HUES48 (cell line): Measurements from ENCODE around the gene BBS9.

Experiments used
- H3K27ac ChIP-seq: one replicate; pipeline ENCODE4 v1.7.0; 2013; ENCODE audit warnings: low read depth, low read length, inconsistent platforms
- H3K27me3 ChIP-seq: 2 replicates; pipeline ENCODE4 v1.6.1; 2013; ENCODE audit warnings: mild to moderate bottlenecking, low read length; ENCODE audit not compliant: control insufficient read depth, insufficient read depth
- H3K36me3 ChIP-seq: 2 replicates; pipeline ENCODE4 v1.6.1; 2013; ENCODE audit warnings: low read length; ENCODE audit not compliant: control insufficient read depth, insufficient read depth
- H3K4me1 ChIP-seq: 2 replicates; pipeline ENCODE4 v1.6.1; 2013; ENCODE audit warnings: mild to moderate bottlenecking, low read length; ENCODE audit not compliant: control insufficient read depth, insufficient read depth
- H3K4me3 ChIP-seq: 2 replicates; pipeline ENCODE4 v1.5.1; 2013; ENCODE audit warnings: mild to moderate bottlenecking, low read depth, low read length
- H3K9ac ChIP-seq: 2 replicates; pipeline ENCODE4 v1.6.1; 2013; ENCODE audit warnings: mild to moderate bottlenecking, low read depth, low read length, moderate library complexity
- H3K9me3 ChIP-seq: 2 replicates; pipeline ENCODE4 v1.6.1; 2013; ENCODE audit warnings: low read length; ENCODE audit not compliant: control insufficient read depth, insufficient read depth

BBS9 gene

GRCh38 chr7:33307205-33307604 is 177.8 kb downstream of the BBS9 start:
- Histone ChIP-seq H3K9ac (no peak overlapping the region), H3K4me1 (no peaks in the 10 kb centered on the region), H3K4me3 (no peak overlapping the region), H3K9me3 (peaks cover 3% of the 10 kb centered on the region), H3K27ac (no peak overlapping the region), H3K27me3 (no peaks in the 10 kb centered on the region), H3K36me3 (no peaks in the 10 kb centered on the region)

GRCh38 chr7:33310546-33310945 is 181.2 kb downstream of the BBS9 start:
- H3K9ac ChIP-seq = no peak overlapping the region
- no peaks in the 10 kb centered on the region for H3K4me1 ChIP-seq
- no peak overlapping the region for H3K4me3 ChIP-seq
- H3K36me3 ChIP-seq = no peaks in the 10 kb centered on the region
- no peak overlapping the region for H3K27ac ChIP-seq
- no peaks in the 10 kb centered on the region for H3K9me3 ChIP-seq
- H3K27me3 ChIP-seq = no peaks in the 10 kb centered on the region

GRCh38 chr7:33325754-33326484 is 196.6 kb downstream of the BBS9 start:
- no peak overlapping the region for H3K4me3 ChIP-seq
- H3K27me3 ChIP-seq = no peaks in the 10 kb centered on the region
- H3K9ac ChIP-seq = no peak overlapping the region
- H3K9me3 ChIP-seq = no peaks in the 10 kb centered on the region
- no peaks in the 10 kb centered on the region for H3K4me1 ChIP-seq
- H3K36me3 ChIP-seq = no peaks in the 10 kb centered on the region
- no peak overlapping the region for H3K27ac ChIP-seq

- Histone ChIP-seq H3K4me3 (no peak overlapping the region), H3K27ac (no peak overlapping the region), H3K9me3 (no peaks in the 10 kb centered on the region), H3K27me3 (no peaks in the 10 kb centered on the region), H3K9ac (no peak overlapping the region), H3K4me1 (no peaks in the 10 kb centered on the region), H3K36me3 (no peaks in the 10 kb centered on the region)
Measured at GRCh38 chr7:33326485-33326848, 197.1 kb downstream of the BBS9 start.

- Histone ChIP-seq H3K27ac (no peak overlapping the region), H3K9me3 (no peaks in the 10 kb centered on the region), H3K27me3 (no peaks in the 10 kb centered on the region), H3K36me3 (no peaks in the 10 kb centered on the region), H3K9ac (no peak overlapping the region), H3K4me1 (no peaks in the 10 kb centered on the region), H3K4me3 (no peak overlapping the region)
Measured at GRCh38 chr7:33327427-33327826, 198.1 kb downstream of the BBS9 start.

GRCh38 chr7:33334349-33334748 is 205.0 kb downstream of the BBS9 start:
- Histone ChIP-seq H3K4me1 (no peaks in the 10 kb centered on the region), H3K27ac (no peak overlapping the region), H3K9me3 (no peaks in the 10 kb centered on the region), H3K4me3 (no peak overlapping the region), H3K9ac (no peak overlapping the region), H3K36me3 (no peaks in the 10 kb centered on the region), H3K27me3 (no peaks in the 10 kb centered on the region)

GRCh38 chr7:33336820-33337219 is 207.5 kb downstream of the BBS9 start:
- Histone ChIP-seq H3K9ac (no peak overlapping the region), H3K4me1 (no peaks in the 10 kb centered on the region), H3K27ac (no peak overlapping the region), H3K9me3 (no peaks in the 10 kb centered on the region), H3K36me3 (no peaks in the 10 kb centered on the region), H3K4me3 (no peak overlapping the region), H3K27me3 (no peaks in the 10 kb centered on the region)

GRCh38 chr7:33339074-33339790 is 209.9 kb downstream of the BBS9 start:
- Histone ChIP-seq H3K36me3 (no peaks in the 10 kb centered on the region), H3K27ac (no peak overlapping the region), H3K4me3 (no peak overlapping the region), H3K9me3 (no peaks in the 10 kb centered on the region), H3K9ac (no peak overlapping the region), H3K27me3 (no peaks in the 10 kb centered on the region), H3K4me1 (no peaks in the 10 kb centered on the region)

- no peak overlapping the region for H3K9ac ChIP-seq
- no peaks in the 10 kb centered on the region for H3K27me3 ChIP-seq
- no peaks in the 10 kb centered on the region for H3K9me3 ChIP-seq
- no peaks in the 10 kb centered on the region for H3K36me3 ChIP-seq
- H3K4me1 ChIP-seq = no peaks in the 10 kb centered on the region
- no peak overlapping the region for H3K4me3 ChIP-seq
- H3K27ac ChIP-seq = no peak overlapping the region
Measured at GRCh38 chr7:33346055-33346454, 216.7 kb downstream of the BBS9 start.

GRCh38 chr7:33350577-33350976 is 221.2 kb downstream of the BBS9 start:
- no peaks in the 10 kb centered on the region for H3K36me3 ChIP-seq
- H3K4me1 ChIP-seq = peaks cover 7% of the 10 kb centered on the region; the same call in 1 of the 2 replicates
- H3K27ac ChIP-seq = no peak overlapping the region
- H3K9me3 ChIP-seq = no peaks in the 10 kb centered on the region
- H3K4me3 ChIP-seq = no peak overlapping the region
- H3K27me3 ChIP-seq = no peaks in the 10 kb centered on the region
- H3K9ac ChIP-seq = no peak overlapping the region

- Histone ChIP-seq H3K9ac (peak overlapping the region; percentile 15; the same call in 1 of the 2 replicates), H3K27me3 (no peaks in the 10 kb centered on the region), H3K4me3 (peak overlapping the region; percentile 49), H3K36me3 (no peaks in the 10 kb centered on the region), H3K9me3 (no peaks in the 10 kb centered on the region), H3K27ac (no peak overlapping the region), H3K4me1 (peaks cover 7% of the 10 kb centered on the region; the same call in 1 of the 2 replicates)
Measured at GRCh38 chr7:33351709-33352108, 222.3 kb downstream of the BBS9 start.
